SK-N-SH treated with all-trans-retinoic acid at 6 μM for 48 hours (cell line): ENCODE results near the gene LMAN2.

ENCODE experiments used
- ATAC-seq: fragments of 200-7000 bp; cut with Tn5 transposase; 3 replicates; pipeline ENCODE4 v1.9.1; 2020; ENCODE audit warnings: mild to moderate bottlenecking, moderate library complexity
- ARNTL ChIP-seq: fragments of 450-650 bp; formaldehyde crosslinking; IDR thresholded peaks from 2 replicates; pipeline ENCODE4 v1.5.0; 2020; ENCODE audit warnings: low read depth, mild to moderate bottlenecking, moderate library complexity, borderline replicate concordance
- BACH2 ChIP-seq: fragments of 250-450 bp; sonication (Bioruptor Pico); IDR thresholded peaks from 2 replicates; pipeline ENCODE4 v1.9.0; 2021; ENCODE audit warnings: mild to moderate bottlenecking, borderline replicate concordance
- CSDC2 ChIP-seq: fragments of 250-450 bp; sonication (Bioruptor Pico); IDR thresholded peaks from 2 replicates; pipeline ENCODE4 v1.5.0; 2020; ENCODE audit warnings: mild to moderate bottlenecking, moderate library complexity
- ESRRG ChIP-seq: fragments of 250-450 bp; sonication (Bioruptor Pico); IDR thresholded peaks from 2 replicates; pipeline ENCODE4 v1.6.1; 2021; ENCODE audit warnings: mild to moderate bottlenecking
- GLIS3 ChIP-seq: fragments of 250-450 bp; sonication (Bioruptor Pico); IDR thresholded peaks from 2 replicates; pipeline ENCODE4 v1.5.0; 2020; ENCODE audit warnings: mild to moderate bottlenecking, moderate library complexity
- ISL1 ChIP-seq: fragments of 250-450 bp; sonication (Bioruptor Pico); IDR thresholded peaks from 2 replicates; pipeline ENCODE4 v2.1.2; 2022; ENCODE audit warnings: mild to moderate bottlenecking, moderate library complexity
- OSR1 ChIP-seq: fragments of 250-450 bp; sonication (Bioruptor Pico); IDR thresholded peaks from 2 replicates; pipeline ENCODE4 v1.8.0; 2022; ENCODE audit warnings: moderate library complexity, mild to moderate bottlenecking, inconsistent platforms
- PPARA ChIP-seq: fragments of 250-450 bp; sonication (Bioruptor Pico); IDR thresholded peaks from 2 replicates; pipeline ENCODE4 v1.5.0; 2020; ENCODE audit warnings: mild to moderate bottlenecking, borderline replicate concordance
- SNAI2 ChIP-seq: fragments of 250-450 bp; sonication (Bioruptor Pico); IDR thresholded peaks from 2 replicates; pipeline ENCODE4 v1.5.0; 2020; ENCODE audit warnings: mild to moderate bottlenecking, moderate library complexity
- TCF4 ChIP-seq: fragments of 250-450 bp; sonication (Bioruptor Pico); IDR thresholded peaks from 2 replicates; pipeline ENCODE4 v1.8.0; 2021; ENCODE audit warnings: mild to moderate bottlenecking, moderate library complexity, borderline replicate concordance
- TOX ChIP-seq: fragments of 250-450 bp; sonication (Bioruptor Pico); IDR thresholded peaks from 2 replicates; pipeline ENCODE4 v1.8.0; 2021; ENCODE audit warnings: mild to moderate bottlenecking, moderate library complexity, borderline replicate concordance
- ZFP3 ChIP-seq: fragments of 250-450 bp; sonication (Bioruptor Pico); IDR thresholded peaks from 2 replicates; pipeline ENCODE4 v1.5.0; 2020; ENCODE audit warnings: mild to moderate bottlenecking, moderate library complexity
- ZFP30 ChIP-seq: fragments of 450-650 bp; formaldehyde crosslinking; IDR thresholded peaks from 2 replicates; pipeline ENCODE4 v1.5.0; 2022; ENCODE audit warnings: mild to moderate bottlenecking, moderate library complexity
- ZNF70 ChIP-seq: fragments of 450-650 bp; formaldehyde crosslinking; IDR thresholded peaks from 2 replicates; pipeline ENCODE4 v1.5.0; 2020; ENCODE audit warnings: mild to moderate bottlenecking, moderate library complexity
- ZNF8 ChIP-seq: fragments of 450-650 bp; formaldehyde crosslinking; IDR thresholded peaks from 2 replicates; pipeline ENCODE4 v1.5.0; 2020; ENCODE audit warnings: mild to moderate bottlenecking, moderate library complexity
- TF ChIP-seq, protein P1 (sequence below): fragments of 250-450 bp; sonication (Bioruptor Pico); IDR thresholded peaks from 2 replicates; pipeline ENCODE4 v1.5.1; 2020; ENCODE audit warnings: low read depth, mild to moderate bottlenecking, moderate library complexity
- TF ChIP-seq, protein P2 (sequence below): fragments of 250-450 bp; sonication (Bioruptor Pico); IDR thresholded peaks from 2 replicates; pipeline ENCODE4 v1.8.0; 2020; ENCODE audit warnings: mild to moderate bottlenecking, moderate library complexity, borderline replicate concordance
- TF ChIP-seq, protein P3 (sequence below): fragments of 250-450 bp; sonication (Bioruptor Pico); IDR thresholded peaks from 2 replicates; pipeline ENCODE4 v1.5.0; 2020; ENCODE audit warnings: mild to moderate bottlenecking, moderate library complexity
- TF ChIP-seq, protein P4 (sequence below): fragments of 250-450 bp; sonication (Bioruptor Pico); IDR thresholded peaks from 2 replicates; pipeline ENCODE4 v1.5.1; 2021; ENCODE audit warnings: mild to moderate bottlenecking, moderate library complexity
- TF ChIP-seq, protein P5 (sequence below): fragments of 250-450 bp; sonication (Bioruptor Pico); IDR thresholded peaks from 2 replicates; pipeline ENCODE4 v1.8.0; 2021; ENCODE audit warnings: low read depth, mild to moderate bottlenecking, moderate library complexity, borderline replicate concordance

Gene LMAN2

DNA sequence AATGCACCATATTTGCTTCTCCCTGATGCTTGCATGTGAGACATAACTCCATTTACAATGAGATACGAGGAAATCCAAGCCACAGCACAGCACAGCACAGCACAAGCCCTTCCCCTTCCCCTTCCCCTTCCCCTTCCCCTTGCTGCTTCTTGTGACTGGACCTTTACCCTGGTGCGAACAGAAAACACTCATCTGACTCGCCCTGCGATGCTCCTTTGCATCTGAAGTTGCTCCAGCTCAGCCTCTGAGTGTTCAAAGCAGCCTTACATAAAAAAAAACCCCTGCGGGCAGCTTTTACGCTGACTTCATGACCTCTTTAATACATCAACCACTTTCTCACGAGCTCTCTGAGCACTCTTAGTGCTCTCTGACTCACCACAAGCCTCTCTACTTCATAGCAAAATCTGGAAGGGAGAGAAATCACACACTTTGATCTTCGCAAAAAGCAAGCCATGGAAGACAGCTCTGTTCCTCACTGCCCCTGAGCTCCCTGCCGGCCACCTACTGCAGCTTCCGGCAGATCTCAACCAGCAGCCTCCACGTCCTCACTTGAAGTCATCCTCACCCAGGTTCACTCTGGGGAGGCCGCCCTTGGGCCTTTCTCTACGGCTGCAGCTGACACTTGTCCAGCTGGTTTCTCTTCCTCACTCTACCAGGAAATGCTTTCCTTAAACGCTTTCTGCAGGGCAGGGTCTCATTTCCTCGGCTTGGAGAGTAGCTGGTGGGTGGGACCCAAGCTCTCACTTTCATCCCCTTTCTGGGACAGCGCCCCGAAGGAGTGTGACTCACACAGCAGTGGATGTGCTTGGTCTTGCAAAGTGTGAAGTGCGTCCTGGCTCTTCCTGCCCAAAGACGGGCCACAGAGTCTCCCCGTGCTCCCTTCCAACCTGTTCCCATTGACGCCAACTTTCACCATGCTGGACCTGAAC, 38.0 kb upstream of the LMAN2 start:
- no peak for TF ChIP-seq BACH2 (CRISPR knock-in tag)
- TF ChIP-seq ZNF70 (CRISPR knock-in tag) = peak; percentile 44; the same call in 1 of the 2 replicates

DNA sequence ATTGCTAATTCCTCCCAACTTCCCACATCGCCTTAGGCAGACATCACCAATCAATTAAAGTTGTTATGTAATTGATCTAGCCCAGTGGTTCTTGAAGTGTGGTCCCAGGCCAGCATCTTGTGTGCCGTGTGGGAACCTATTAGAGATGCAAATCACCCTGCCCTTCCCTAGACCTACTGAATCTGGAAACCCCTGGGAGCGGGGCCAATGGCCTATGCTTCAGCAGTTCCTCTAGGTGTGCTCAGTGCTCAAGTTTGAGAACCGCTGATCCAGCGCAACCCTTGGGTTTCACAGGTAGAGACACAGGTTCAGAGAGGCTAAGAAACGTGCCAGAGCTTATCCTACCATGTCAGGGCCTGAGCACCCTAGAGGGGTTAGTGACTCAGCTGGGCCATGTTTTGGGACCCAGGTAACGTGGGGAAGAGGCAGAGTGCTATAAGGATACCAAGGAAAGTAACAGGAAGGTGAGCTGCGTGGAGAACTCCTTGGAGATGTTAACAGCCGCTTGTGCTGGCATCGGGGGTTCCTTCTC, 37.1 kb upstream of the LMAN2 start:
- ATAC-seq = no peak
- TF ChIP-seq, protein P1, sequence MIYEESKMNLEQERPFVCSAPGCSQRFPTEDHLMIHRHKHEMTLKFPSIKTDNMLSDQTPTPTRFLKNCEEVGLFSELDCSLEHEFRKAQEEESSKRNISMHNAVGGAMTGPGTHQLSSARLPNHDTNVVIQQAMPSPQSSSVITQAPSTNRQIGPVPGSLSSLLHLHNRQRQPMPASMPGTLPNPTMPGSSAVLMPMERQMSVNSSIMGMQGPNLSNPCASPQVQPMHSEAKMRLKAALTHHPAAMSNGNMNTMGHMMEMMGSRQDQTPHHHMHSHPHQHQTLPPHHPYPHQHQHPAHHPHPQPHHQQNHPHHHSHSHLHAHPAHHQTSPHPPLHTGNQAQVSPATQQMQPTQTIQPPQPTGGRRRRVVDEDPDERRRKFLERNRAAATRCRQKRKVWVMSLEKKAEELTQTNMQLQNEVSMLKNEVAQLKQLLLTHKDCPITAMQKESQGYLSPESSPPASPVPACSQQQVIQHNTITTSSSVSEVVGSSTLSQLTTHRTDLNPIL (CRISPR knock-in tag) = no peak
- TF ChIP-seq, protein P2, sequence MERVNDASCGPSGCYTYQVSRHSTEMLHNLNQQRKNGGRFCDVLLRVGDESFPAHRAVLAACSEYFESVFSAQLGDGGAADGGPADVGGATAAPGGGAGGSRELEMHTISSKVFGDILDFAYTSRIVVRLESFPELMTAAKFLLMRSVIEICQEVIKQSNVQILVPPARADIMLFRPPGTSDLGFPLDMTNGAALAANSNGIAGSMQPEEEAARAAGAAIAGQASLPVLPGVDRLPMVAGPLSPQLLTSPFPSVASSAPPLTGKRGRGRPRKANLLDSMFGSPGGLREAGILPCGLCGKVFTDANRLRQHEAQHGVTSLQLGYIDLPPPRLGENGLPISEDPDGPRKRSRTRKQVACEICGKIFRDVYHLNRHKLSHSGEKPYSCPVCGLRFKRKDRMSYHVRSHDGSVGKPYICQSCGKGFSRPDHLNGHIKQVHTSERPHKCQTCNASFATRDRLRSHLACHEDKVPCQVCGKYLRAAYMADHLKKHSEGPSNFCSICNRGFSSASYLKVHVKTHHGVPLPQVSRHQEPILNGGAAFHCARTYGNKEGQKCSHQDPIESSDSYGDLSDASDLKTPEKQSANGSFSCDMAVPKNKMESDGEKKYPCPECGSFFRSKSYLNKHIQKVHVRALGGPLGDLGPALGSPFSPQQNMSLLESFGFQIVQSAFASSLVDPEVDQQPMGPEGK (CRISPR knock-in tag) = no peak
- TF ChIP-seq BACH2 (CRISPR knock-in tag) = no peak
- TF ChIP-seq ZNF8 (CRISPR knock-in tag) = no peak
- no peak for TF ChIP-seq ARNTL (CRISPR knock-in tag)
- TF ChIP-seq TOX (CRISPR knock-in tag) = no peak
- no peak for TF ChIP-seq ZFP3 (CRISPR knock-in tag)
- TF ChIP-seq OSR1 (CRISPR knock-in tag) = no peak
- TF ChIP-seq, protein P3, sequence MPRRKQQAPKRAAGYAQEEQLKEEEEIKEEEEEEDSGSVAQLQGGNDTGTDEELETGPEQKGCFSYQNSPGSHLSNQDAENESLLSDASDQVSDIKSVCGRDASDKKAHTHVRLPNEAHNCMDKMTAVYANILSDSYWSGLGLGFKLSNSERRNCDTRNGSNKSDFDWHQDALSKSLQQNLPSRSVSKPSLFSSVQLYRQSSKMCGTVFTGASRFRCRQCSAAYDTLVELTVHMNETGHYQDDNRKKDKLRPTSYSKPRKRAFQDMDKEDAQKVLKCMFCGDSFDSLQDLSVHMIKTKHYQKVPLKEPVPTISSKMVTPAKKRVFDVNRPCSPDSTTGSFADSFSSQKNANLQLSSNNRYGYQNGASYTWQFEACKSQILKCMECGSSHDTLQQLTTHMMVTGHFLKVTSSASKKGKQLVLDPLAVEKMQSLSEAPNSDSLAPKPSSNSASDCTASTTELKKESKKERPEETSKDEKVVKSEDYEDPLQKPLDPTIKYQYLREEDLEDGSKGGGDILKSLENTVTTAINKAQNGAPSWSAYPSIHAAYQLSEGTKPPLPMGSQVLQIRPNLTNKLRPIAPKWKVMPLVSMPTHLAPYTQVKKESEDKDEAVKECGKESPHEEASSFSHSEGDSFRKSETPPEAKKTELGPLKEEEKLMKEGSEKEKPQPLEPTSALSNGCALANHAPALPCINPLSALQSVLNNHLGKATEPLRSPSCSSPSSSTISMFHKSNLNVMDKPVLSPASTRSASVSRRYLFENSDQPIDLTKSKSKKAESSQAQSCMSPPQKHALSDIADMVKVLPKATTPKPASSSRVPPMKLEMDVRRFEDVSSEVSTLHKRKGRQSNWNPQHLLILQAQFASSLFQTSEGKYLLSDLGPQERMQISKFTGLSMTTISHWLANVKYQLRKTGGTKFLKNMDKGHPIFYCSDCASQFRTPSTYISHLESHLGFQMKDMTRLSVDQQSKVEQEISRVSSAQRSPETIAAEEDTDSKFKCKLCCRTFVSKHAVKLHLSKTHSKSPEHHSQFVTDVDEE = no peak
- TF ChIP-seq, protein P4, sequence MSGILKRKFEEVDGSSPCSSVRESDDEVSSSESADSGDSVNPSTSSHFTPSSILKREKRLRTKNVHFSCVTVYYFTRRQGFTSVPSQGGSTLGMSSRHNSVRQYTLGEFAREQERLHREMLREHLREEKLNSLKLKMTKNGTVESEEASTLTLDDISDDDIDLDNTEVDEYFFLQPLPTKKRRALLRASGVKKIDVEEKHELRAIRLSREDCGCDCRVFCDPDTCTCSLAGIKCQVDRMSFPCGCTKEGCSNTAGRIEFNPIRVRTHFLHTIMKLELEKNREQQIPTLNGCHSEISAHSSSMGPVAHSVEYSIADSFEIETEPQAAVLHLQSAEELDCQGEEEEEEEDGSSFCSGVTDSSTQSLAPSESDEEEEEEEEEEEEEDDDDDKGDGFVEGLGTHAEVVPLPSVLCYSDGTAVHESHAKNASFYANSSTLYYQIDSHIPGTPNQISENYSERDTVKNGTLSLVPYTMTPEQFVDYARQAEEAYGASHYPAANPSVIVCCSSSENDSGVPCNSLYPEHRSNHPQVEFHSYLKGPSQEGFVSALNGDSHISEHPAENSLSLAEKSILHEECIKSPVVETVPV (CRISPR knock-in tag) = no peak
- TF ChIP-seq SNAI2 (CRISPR knock-in tag) = no peak
- TF ChIP-seq CSDC2 (CRISPR knock-in tag) = no peak
- no peak for TF ChIP-seq TCF4 (CRISPR knock-in tag)
- no peak for TF ChIP-seq GLIS3 (CRISPR knock-in tag)
- TF ChIP-seq, protein P5, sequence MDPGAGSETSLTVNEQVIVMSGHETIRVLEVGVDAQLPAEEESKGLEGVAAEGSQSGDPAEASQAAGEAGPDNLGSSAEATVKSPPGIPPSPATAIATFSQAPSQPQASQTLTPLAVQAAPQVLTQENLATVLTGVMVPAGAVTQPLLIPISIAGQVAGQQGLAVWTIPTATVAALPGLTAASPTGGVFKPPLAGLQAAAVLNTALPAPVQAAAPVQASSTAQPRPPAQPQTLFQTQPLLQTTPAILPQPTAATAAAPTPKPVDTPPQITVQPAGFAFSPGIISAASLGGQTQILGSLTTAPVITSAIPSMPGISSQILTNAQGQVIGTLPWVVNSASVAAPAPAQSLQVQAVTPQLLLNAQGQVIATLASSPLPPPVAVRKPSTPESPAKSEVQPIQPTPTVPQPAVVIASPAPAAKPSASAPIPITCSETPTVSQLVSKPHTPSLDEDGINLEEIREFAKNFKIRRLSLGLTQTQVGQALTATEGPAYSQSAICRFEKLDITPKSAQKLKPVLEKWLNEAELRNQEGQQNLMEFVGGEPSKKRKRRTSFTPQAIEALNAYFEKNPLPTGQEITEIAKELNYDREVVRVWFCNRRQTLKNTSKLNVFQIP (CRISPR knock-in tag) = no peak
- no peak for TF ChIP-seq ISL1 (CRISPR knock-in tag)
- no peak for TF ChIP-seq ESRRG (CRISPR knock-in tag)
- no peak for TF ChIP-seq ZFP30 (CRISPR knock-in tag)
- no peak for TF ChIP-seq PPARA (CRISPR knock-in tag)
- no peak for TF ChIP-seq ZNF70 (CRISPR knock-in tag)

More for the DNA sequence above, 38.0 kb upstream of the LMAN2 start:
- peak; percentile 9; the same call in 1 of the 3 replicates for ATAC-seq

DNA sequence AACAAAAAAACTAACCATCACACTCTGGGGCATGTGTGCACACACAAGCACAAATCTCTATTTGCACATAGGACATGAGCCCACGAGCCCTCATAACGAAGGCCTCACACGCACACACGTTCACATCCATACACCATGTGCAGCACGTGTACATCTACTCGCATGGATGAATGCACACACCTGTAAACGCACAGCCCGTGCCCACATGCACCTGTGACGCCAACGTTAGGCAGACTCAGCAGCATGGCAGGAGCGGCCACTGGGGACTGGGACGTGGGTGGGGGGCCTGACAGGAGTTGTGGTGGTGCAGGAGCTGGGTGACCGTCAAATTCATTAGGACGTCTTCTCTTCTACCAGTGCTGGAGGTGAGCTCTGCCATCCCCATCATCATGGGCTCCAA, 35.9 kb upstream of the LMAN2 start:
- ATAC-seq = no peak
- TF ChIP-seq, protein P2 (CRISPR knock-in tag) = no peak
- TF ChIP-seq ZNF70 (CRISPR knock-in tag) (no peak), CSDC2 (CRISPR knock-in tag) (no peak), ZNF8 (CRISPR knock-in tag) (no peak), PPARA (CRISPR knock-in tag) (no peak), ISL1 (CRISPR knock-in tag) (no peak)
- TF ChIP-seq, protein P3 = no peak
